ENCODE results near the gene DYNLT2. TPM values are rescaled to one million over a fixed set of nuclear protein-coding genes. Genes with fewer than 3 reads are reported as not detected.

Gene DYNLT2
- total and polyA plus RNA-seq, 3 donors from 2014 or later = 15.4 to 59.4 (median 20.4) TPM

DNA sequence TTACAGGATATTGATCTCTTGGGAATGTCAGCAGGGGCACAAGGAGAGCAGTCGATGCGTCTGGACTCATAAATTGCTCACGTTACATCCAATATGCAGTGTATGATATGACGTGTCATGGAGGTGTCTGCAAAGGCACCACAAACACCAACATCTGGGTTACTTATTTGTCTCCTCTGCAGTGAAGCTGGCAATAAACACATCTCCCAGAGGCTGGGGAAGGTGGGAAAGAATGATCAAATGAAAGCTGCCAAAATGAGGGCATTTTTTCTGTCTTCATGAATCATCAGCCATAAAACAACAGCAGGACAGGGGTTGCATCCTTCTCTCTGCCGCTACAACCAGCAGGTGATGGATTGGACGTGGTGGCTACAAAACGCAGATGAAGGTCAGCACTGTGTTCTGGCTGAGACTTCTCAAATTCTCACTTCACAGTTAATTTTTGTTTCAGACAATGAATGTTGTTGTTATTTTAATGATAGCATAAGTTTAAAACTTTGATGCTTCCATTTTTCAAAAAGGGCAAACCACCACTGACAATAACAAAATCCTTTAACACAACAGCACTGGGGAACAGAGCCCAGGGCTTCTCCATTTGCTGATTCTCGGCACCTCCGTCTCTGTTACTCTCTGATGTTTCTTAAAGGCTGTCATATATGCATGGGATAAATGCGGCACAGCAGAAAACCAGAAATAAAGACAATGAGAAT, 47.5 kb upstream of the DYNLT2 start:
- H3K9me3 ChIP-seq = no peaks in the 10 kb centered on the region
- H3K4me1 ChIP-seq = no peaks in the 10 kb centered on the region
- no peak for DNase-seq
- TF ChIP-seq, protein P1, sequence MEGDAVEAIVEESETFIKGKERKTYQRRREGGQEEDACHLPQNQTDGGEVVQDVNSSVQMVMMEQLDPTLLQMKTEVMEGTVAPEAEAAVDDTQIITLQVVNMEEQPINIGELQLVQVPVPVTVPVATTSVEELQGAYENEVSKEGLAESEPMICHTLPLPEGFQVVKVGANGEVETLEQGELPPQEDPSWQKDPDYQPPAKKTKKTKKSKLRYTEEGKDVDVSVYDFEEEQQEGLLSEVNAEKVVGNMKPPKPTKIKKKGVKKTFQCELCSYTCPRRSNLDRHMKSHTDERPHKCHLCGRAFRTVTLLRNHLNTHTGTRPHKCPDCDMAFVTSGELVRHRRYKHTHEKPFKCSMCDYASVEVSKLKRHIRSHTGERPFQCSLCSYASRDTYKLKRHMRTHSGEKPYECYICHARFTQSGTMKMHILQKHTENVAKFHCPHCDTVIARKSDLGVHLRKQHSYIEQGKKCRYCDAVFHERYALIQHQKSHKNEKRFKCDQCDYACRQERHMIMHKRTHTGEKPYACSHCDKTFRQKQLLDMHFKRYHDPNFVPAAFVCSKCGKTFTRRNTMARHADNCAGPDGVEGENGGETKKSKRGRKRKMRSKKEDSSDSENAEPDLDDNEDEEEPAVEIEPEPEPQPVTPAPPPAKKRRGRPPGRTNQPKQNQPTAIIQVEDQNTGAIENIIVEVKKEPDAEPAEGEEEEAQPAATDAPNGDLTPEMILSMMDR (IDR thresholded peaks at IDR 0.05) = no peak
- TF ChIP-seq POLR2A (IDR thresholded peaks at IDR 0.05) = no peak
- no peaks in the 10 kb centered on the region for H3K27me3 ChIP-seq
- no peak overlapping the region for H3K4me3 ChIP-seq
- intact Hi-C loops (cut with DNase I; ENCODE audit: low total_unique reads) = no loop called here
- 80 to 91% methylated on average over 10 of the region's 10 CpGs for WGBS, 2 donors
- no peaks in the 10 kb centered on the region for H3K36me3 ChIP-seq (ENCODE audit: low read depth, missing control alignments)
- H3K27ac ChIP-seq = no peak overlapping the region

DNA sequence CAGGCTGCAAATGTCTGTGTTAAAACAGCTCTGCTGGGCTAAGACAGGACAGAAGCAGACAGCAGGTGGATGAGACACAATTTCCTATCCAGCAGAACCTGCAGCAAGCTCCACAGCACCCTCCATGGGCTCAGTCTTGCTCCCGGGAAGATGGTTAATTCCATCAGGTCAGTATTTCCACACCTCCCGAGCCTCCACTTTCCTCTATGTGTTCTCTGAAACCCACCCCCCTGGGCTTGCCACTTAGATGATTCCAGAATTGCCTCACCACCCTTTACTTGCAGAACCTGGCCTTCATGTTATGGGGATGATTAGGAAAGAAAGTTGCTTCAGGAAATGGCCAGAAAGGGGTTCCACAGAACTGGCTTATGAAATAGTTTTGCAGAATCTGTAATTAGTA, 43.8 kb upstream of the DYNLT2 start:
- TF ChIP-seq POLR2A (IDR thresholded peaks at IDR 0.05) = no peak
- TF ChIP-seq, protein P1 (IDR thresholded peaks at IDR 0.05) = no peak
- intact Hi-C loops (cut with DNase I; ENCODE audit: low total_unique reads) = no loop called here
- Histone ChIP-seq H3K27me3 (no peaks in the 10 kb centered on the region), H3K9me3 (no peaks in the 10 kb centered on the region), H3K27ac (no peak overlapping the region), H3K36me3 (ENCODE audit: low read depth, missing control alignments) (no peaks in the 10 kb centered on the region), H3K4me3 (no peak overlapping the region), H3K4me1 (peaks cover 6% of the 10 kb centered on the region)
- 74 to 83% methylated on average over 2 of the region's 2 CpGs for WGBS, 2 donors
- peak; percentile 7 for DNase-seq

DNA sequence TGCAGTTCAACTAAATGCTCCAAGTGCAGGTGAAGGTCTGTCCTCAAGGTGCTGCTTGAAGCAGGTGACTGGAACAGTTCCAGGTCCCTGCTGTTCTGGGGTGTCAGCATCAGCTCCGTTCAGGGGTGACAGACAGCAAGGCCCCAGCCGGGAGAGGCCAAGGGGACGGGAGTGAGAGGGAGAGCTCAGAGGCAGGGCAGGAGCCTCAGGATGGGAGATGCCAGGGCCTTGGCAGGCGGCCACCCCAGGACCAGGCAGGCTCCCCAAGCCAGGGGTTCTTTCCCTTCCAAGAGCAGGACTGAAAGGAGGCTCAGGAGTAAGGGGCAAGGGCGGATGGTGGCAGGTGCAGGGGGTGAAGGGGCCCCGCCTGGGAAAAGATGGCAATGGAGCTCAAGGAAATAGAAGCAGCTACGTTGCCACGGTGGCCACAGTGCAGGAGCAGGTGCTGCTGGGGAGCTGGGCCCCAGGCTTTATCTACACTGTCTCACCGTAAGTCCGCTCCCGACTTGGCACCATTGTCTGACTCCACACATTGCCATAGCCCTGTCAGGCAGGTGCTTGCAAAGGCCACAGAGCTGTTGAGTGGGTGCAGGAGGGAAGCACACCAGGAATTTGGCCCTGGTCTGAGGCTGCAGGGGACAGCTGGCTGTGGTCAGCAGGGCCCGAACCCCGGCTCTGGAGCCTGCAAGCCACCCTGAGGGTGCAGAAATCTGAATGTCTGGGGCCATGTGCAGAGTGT, 43.1 kb upstream of the DYNLT2 start:
- WGBS, 2 donors = 82 to 94% methylated on average over 11 to 13 of the region's 13 CpGs
- H3K4me3 ChIP-seq = no peak overlapping the region
- H3K9me3 ChIP-seq = no peaks in the 10 kb centered on the region
- no peaks in the 10 kb centered on the region for H3K36me3 ChIP-seq (ENCODE audit: low read depth, missing control alignments)
- peaks cover 6% of the 10 kb centered on the region for H3K4me1 ChIP-seq
- H3K27me3 ChIP-seq = no peaks in the 10 kb centered on the region
- intact Hi-C loops (cut with DNase I; ENCODE audit: low total_unique reads) = no loop called here
- peak; percentile 11 for DNase-seq
- TF ChIP-seq POLR2A (IDR thresholded peaks at IDR 0.05) = no peak
- TF ChIP-seq, protein P1 (IDR thresholded peaks at IDR 0.05) = no peak
- H3K27ac ChIP-seq = no peak overlapping the region

DNA sequence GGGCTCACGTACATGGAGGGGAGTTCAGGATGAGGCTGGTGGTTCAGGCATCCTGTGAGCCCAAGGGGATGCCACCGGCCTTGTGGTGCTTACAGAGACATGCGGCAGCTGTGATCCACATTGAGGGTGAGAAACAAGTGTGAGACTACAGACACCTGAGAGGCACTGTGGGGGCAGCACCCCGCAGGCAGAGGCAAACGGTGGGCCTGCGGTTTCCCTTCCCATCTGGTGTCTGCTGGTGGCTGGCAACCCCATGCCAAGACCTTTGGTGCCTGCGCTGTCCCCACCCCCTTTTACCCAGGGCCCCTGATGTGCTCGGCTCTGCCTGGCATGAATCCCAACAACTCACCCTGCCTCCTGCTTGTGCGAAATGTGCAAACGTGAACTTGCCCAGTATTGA, 42.0 kb upstream of the DYNLT2 start:
- Histone ChIP-seq H3K27ac (no peak overlapping the region), H3K4me3 (no peak overlapping the region), H3K9me3 (no peaks in the 10 kb centered on the region), H3K27me3 (no peaks in the 10 kb centered on the region), H3K36me3 (ENCODE audit: low read depth, missing control alignments) (no peaks in the 10 kb centered on the region), H3K4me1 (peaks cover 6% of the 10 kb centered on the region)
- TF ChIP-seq POLR2A (IDR thresholded peaks at IDR 0.05) = no peak
- TF ChIP-seq, protein P1 (IDR thresholded peaks at IDR 0.05) = no peak
- DNase-seq = peak; percentile 10
- intact Hi-C loops (cut with DNase I; ENCODE audit: low total_unique reads) = no loop called here
- 88 to 89% methylated on average over 5 to 10 of the region's 10 CpGs for WGBS, 2 donors

Measured in testis (tissue), 3 donors.